Nephron progenitor cell (in vitro differentiated cells): Measurements from ENCODE around the gene H2AZ2.
"Not testable (repeated sequence)": the region's sequence is repeated elsewhere in the genome, so short reads cannot be mapped to it uniquely, and the experiment has no call there.

Experiments
- DNase-seq: peaks from one replicate; pipeline ENCODE4 v3.0.0; 2021
- H3K27ac Mint-ChIP-seq: 2 replicates; pipeline ENCODE4 v1.8.0; 2021; ENCODE audit warnings: mild to moderate bottlenecking, moderate library complexity, mixed read lengths
- H3K27me3 Mint-ChIP-seq: 2 replicates; pipeline ENCODE4 v1.8.0; 2021; ENCODE audit warnings: mild to moderate bottlenecking, low read depth, mixed read lengths; ENCODE audit not compliant: poor library complexity
- H3K36me3 Mint-ChIP-seq: 2 replicates; pipeline ENCODE4 v1.8.0; 2021; ENCODE audit warnings: low read depth, mixed read lengths
- H3K4me1 Mint-ChIP-seq: 2 replicates; pipeline ENCODE4 v1.8.0; 2021; ENCODE audit warnings: mixed read lengths
- H3K4me3 Mint-ChIP-seq: 2 replicates; pipeline ENCODE4 v1.8.0; 2021; ENCODE audit warnings: mild to moderate bottlenecking, moderate library complexity, mixed read lengths
- H3K9me3 Mint-ChIP-seq: 2 replicates; pipeline ENCODE4 v1.8.0; 2021; ENCODE audit warnings: mild to moderate bottlenecking, moderate library complexity, mixed read lengths
- CTCF ChIP-seq: fragments of 200-600 bp; sonication (generic); IDR thresholded peaks from 2 replicates; pipeline ENCODE4 v1.5.0; 2021; ENCODE audit warnings: antibody characterized with exemption

H2AZ2 gene

GRCh38 chr7:44880317-44881018, 32.6 kb upstream of the H2AZ2 start:
- TF ChIP-seq CTCF: no peak
- Mint-ChIP-seq H3K9me3 (no peaks in the 10 kb centered on the region), H3K27ac (no peak overlapping the region), H3K27me3 (no peaks in the 10 kb centered on the region), H3K4me1 (peaks cover 52% of the 10 kb centered on the region), H3K36me3 (peaks cover 59% of the 10 kb centered on the region), H3K4me3 (peak overlapping the region; percentile 96)
- no peak for DNase-seq

DNA sequence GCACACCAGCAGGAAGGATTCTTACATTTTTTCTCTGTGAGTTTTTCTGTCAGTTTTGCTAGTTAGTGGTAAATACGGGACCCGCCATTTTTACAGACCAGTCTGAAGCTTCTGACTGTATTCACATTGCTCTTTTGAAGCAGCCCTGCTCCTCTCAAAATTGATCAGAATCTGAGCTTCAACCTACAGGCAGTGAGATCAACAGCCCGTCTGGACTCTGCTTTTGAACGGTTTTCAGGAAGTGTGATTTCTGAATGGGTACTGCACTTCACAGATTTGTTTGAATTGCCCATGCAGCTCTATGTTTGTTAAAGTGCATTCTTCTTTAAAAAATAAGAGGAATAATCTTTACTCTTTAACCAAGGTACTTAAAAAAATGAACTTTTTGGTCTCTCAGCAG, 28.5 kb upstream of the H2AZ2 start:
- Mint-ChIP-seq H3K36me3 (peaks cover 43% of the 10 kb centered on the region), H3K27me3 (peaks cover 2% of the 10 kb centered on the region), H3K4me1 (peaks cover 20% of the 10 kb centered on the region), H3K27ac (no peak overlapping the region), H3K9me3 (peaks cover 18% of the 10 kb centered on the region), H3K4me3 (no peak overlapping the region)
- DNase-seq: no peak
- TF ChIP-seq CTCF: no peak

DNA sequence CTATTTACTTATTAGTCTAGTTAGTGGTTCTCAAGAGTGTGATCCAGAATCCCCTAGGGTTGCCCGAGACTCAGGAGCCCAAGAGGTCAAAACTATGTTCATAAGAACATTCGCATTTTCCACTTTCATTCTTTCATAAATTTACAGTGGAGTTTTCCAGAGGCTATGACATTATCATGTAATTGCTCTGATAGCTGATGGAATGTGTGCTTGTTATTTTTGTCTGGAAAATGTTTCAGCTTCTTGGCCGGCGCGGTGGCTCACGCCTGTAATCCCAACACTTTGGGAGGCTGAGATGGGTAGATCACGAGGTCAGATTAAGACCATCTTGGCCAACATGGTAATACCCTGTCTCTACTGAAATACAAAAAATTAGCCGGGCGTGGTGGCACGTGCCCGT, 27.4 kb upstream of the H2AZ2 start:
- H3K4me3 Mint-ChIP-seq: no peak overlapping the region
- peaks cover 8% of the 10 kb centered on the region for H3K4me1 Mint-ChIP-seq
- H3K27me3 Mint-ChIP-seq: peaks cover 2% of the 10 kb centered on the region
- TF ChIP-seq CTCF: no peak
- no peak overlapping the region for H3K27ac Mint-ChIP-seq
- H3K9me3 Mint-ChIP-seq: peaks cover 23% of the 10 kb centered on the region
- no peak for DNase-seq
- H3K36me3 Mint-ChIP-seq: peaks cover 34% of the 10 kb centered on the region

DNA sequence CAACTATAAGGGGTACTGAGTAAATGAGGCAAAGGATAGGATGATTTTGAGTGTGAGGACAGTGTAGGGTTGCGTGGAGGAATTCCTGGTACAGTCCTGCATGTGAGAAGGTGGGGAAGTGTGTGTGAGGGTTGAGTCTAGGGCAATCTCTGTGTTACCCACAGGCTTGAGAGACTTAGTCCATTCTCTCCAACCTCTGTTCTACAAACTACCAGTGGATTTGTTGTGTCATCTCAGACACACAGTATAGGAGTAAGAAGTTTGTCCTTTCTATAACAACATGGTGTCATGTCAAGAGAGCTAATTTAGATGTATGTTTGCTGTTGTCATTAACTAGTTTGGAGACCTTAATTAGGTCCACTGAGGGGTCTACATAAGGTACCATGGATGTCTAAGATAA, 24.9 kb upstream of the H2AZ2 start:
- Mint-ChIP-seq H3K9me3 (peaks cover 30% of the 10 kb centered on the region), H3K27ac (no peak overlapping the region), H3K4me1 (no peaks in the 10 kb centered on the region), H3K36me3 (peaks cover 19% of the 10 kb centered on the region), H3K27me3 (peaks cover 2% of the 10 kb centered on the region), H3K4me3 (no peak overlapping the region)
- no peak for TF ChIP-seq CTCF
- no peak for DNase-seq

- Mint-ChIP-seq H3K36me3 (peaks cover 13% of the 10 kb centered on the region), H3K9me3 (peaks cover 30% of the 10 kb centered on the region)
- not testable (repeated sequence) for H3K4me1 Mint-ChIP-seq, H3K27me3 Mint-ChIP-seq, H3K27ac Mint-ChIP-seq, DNase-seq, H3K4me3 Mint-ChIP-seq
Measured at GRCh38 chr7:44871918-44872317, 24.0 kb upstream of the H2AZ2 start.

DNA sequence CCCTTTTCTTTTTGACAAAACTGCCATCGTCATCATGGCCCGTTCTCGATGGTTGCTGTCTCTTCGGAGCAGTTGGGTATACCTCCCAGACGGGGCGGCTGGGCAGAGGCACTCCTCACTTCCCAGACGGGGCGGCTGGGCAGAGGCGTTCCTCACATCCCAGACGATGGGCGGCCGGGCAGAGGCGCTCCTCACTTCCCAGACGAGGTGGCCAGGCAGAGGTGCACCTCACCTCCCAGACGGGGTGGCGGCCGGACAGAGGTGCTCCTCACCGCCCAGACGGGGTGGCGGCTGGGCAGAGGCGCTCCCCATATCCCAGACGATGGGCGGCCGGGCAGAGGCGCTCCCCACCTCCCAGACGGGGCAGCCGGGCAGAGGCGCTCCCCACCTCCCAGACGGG, 22.9 kb upstream of the H2AZ2 start:
- DNase-seq, H3K4me1 Mint-ChIP-seq, H3K27ac Mint-ChIP-seq, H3K27me3 Mint-ChIP-seq, H3K36me3 Mint-ChIP-seq, H3K4me3 Mint-ChIP-seq: not testable (repeated sequence)
- peaks cover 30% of the 10 kb centered on the region for H3K9me3 Mint-ChIP-seq

DNA sequence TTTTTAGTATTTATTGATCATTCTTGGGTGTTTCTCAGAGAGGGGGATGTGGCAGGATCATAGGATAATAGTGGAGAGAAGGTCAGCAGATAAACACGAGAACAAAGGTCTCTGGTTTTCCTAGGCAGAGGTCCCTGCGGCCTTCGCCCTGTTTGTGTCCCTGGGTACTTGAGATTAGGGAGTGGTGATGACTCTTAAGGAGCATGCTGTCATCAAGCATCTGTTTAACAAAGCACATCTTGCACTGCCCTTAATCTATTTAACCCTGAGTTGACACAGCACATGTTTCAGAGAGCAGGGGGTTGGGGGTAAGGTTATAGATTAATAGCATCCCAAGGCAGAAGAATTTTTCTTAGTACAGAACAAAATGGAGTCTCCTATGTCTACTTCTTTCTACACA, 22.4 kb upstream of the H2AZ2 start:
- H3K4me1 Mint-ChIP-seq, H3K4me3 Mint-ChIP-seq, H3K27ac Mint-ChIP-seq, DNase-seq, H3K36me3 Mint-ChIP-seq: not testable (repeated sequence)
- H3K27me3 Mint-ChIP-seq: peaks cover 12% of the 10 kb centered on the region
- H3K9me3 Mint-ChIP-seq: peaks cover 30% of the 10 kb centered on the region
